HG03196 (cell line): ENCODE measurements around the gene SP110.
"Not testable (repeated sequence)": the region's sequence is repeated elsewhere in the genome, so short reads cannot be mapped to it uniquely, and the experiment has no call there.

Experiments used
- ATAC-seq: cut with Tn5 transposase; IDR thresholded peaks from one replicate; pipeline ENCODE4 v1.9.1; 2021; ENCODE audit not compliant: unreplicated experiment

SP110 gene

GRCh38 chr2:230219419-230220331 is at the start of gene SP110:
SP110 (minus strand) TSS chr2:230219984; CDS start chr2:230216927, 3,057 bp downstream.
- ATAC-seq = peak; percentile 87

- peak; percentile 69 for ATAC-seq
Observed at GRCh38 chr2:230268606-230269243, 48.9 kb upstream of the SP110 start.

GRCh38 chr2:230267556-230267955 is 47.8 kb upstream of the SP110 start:
- peak; percentile 46 for ATAC-seq

GRCh38 chr2:230267059-230267458 is 47.3 kb upstream of the SP110 start:
- peak; percentile 7 for ATAC-seq

- no peak for ATAC-seq
Observed at GRCh38 chr2:230266638-230267037, 46.9 kb upstream of the SP110 start.

GRCh38 chr2:230264945-230265344 is 45.2 kb upstream of the SP110 start:
- ATAC-seq = not testable (repeated sequence)

- no peak for ATAC-seq
Observed at GRCh38 chr2:230262246-230262645, 42.5 kb upstream of the SP110 start.

- no peak for ATAC-seq
Observed at GRCh38 chr2:230258483-230258882, 38.7 kb upstream of the SP110 start.

- ATAC-seq = no peak
Observed at GRCh38 chr2:230256733-230257332, 37.0 kb upstream of the SP110 start.

- no peak for ATAC-seq
Observed at GRCh38 chr2:230254152-230254881, 34.5 kb upstream of the SP110 start.

- ATAC-seq = no peak
Observed at GRCh38 chr2:230250231-230250630, 30.4 kb upstream of the SP110 start.

- no peak for ATAC-seq
Observed at GRCh38 chr2:230246206-230246605, 26.4 kb upstream of the SP110 start.

GRCh38 chr2:230244211-230244610 is 24.4 kb upstream of the SP110 start:
- ATAC-seq = no peak

GRCh38 chr2:230234845-230235244 is 15.1 kb upstream of the SP110 start:
- no peak for ATAC-seq

- peak; percentile 55 for ATAC-seq
Observed at GRCh38 chr2:230234122-230234722, 14.4 kb upstream of the SP110 start.

GRCh38 chr2:230231251-230231650 is 11.5 kb upstream of the SP110 start:
- no peak for ATAC-seq

GRCh38 chr2:230230496-230231200 is 10.9 kb upstream of the SP110 start:
- ATAC-seq = no peak

- ATAC-seq = no peak
Observed at GRCh38 chr2:230230087-230230486, 10.3 kb upstream of the SP110 start.

- no peak for ATAC-seq
Observed at GRCh38 chr2:230227216-230227615, 7.4 kb upstream of the SP110 start.

GRCh38 chr2:230226051-230226551 is 6.3 kb upstream of the SP110 start:
- peak; percentile 74 for ATAC-seq
